GM18519 (cell line): ENCODE results near the gene POLE.

ENCODE experiments used
- ATAC-seq: cut with Tn5 transposase; IDR thresholded peaks from one replicate; pipeline ENCODE4 v1.9.1; 2021; ENCODE audit warnings: mild to moderate bottlenecking, moderate library complexity; ENCODE audit not compliant: unreplicated experiment, low FRiP score

The POLE gene

DNA sequence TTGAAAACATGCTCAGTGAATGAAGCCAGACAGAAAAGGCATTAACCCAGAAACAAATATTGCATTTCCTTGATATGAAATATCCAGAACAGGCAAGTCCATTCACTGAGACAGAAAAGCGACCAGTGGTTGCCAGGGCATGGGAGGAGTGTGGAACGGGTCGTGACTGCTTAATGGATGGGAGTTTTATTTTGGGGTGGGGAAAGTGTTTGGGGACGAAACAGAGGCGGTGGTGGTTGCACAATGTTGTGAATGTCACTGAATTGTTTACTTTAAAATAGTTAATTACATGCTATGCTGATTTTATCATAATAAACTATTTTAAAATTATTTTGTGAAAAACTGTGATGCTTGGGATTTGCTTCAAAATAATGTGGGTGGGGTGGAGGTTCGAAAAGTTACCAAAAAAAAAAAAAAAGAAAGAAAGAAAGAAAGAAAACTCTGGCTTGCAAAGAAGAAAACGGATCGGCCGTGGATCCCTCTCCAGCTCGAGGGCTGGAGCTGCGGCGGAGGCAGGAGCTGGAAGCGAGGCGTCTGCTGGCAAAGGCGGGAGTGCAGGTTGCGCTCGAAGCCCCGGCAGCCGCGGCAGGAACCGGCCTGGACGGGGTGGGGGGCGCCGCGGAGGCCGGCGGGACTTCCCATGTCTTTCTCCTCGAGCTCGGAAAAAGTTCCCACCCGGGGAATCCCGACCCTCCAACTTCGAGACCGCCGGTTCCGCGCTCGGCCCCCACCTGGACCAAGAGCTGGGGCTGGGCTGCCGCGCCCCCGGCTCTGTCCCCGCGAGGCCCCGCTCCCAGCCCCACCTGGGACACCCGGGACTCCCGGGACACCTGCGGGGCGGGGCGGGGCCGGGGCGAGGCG, 69.1 kb downstream of the POLE start:
- no peak for ATAC-seq

DNA sequence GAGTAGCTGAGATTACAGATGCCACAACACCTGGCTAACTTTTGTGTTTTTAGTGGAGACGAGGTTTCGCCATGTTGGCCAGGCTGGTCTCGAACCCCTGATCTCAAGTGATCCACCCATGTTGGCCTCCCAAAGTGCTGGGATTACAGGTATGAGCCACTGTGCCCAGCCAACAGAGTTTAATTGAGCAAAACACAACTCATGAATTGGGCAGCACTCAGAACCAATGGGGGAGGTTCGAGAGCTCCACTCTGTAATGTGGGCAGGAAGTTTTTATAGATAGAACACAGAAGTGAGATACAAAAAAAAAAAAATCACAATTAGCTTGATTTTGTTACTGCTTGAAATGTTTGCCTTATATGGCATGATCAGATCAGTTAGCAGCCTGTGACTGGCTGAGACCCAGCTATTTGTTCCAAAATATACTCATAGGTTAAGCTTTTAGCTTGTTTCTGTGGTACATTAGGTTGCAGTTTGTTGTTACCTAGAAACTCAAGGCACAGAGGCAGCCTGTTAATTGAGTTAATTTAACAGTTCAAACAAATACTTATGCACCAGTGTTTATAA, 69.9 kb downstream of the POLE start:
- no peak for ATAC-seq

DNA sequence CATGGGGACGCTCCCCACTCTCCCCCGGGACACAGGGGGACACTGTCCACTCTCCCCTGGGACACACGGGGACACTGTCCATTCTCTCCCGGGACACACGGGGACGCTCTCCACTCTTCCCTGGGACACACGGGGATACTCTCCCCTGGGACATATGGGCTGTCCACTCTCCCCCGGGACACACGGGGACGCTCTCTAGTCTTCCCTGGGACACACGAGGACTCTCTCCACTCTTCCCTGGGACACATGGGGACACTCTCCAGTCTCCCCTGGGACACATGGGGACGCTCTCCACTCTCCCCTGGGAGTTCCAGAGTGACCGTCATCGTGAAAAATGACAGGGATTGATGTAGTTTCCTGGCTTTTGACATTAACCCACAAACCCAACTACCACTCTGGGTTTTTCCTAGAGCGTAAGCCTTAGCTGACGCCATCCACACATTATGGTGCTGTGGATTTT, 71.5 kb downstream of the POLE start:
- ATAC-seq, result no peak

DNA sequence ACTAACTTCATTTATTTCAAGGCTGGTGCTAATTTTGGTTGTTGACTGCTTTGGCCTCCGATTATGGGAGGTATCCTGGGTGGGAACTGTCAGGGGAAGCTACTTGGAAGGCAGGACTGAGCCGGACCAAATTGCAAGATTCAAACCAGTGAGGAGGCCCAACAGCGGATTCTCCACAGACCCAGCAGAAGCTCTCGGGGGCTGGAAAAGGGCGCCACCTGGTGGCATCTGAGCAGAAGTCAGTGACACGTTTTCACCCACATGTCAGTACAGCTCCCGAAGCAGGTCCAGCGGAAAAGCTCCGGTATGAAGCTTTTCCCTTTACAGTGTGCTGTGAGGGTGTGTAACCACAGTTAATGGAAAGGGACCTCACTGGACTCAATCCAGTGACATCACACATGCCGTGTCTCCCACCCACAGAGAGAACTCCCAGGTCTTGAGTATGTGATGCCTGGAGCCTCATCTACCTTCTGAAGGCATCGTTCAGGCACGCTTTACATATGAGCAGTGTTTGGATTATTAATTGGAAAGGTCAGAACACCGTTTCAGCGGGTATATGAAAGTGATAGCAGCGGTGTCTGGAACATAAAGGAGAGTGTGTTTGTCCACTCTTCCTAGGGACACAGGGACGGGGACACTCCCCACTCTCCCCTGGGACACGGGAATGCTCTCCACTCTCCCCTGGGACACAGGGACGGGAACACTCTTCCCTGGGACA, 72.1 kb downstream of the POLE start:
- ATAC-seq, result no peak

DNA sequence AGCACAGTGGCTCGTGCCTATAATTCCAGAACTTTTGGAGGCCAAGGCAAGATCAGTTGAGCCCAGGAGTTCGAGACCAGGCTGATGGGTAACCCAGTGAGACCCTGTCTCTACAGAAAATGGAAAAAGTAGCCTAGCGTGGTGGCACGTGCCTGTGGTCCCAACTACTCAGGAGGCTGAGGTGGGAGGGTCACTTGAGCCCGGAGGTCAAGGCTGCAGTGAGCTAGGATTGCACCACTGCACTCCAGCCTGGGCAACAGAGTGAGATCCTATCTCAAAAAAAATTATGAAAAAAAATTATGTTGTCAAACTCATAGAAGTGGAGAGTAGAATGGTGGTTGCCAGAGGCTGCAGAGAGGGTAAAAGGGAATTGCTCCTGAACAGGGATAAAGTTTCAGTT, 73.1 kb downstream of the POLE start:
- no peak for ATAC-seq

DNA sequence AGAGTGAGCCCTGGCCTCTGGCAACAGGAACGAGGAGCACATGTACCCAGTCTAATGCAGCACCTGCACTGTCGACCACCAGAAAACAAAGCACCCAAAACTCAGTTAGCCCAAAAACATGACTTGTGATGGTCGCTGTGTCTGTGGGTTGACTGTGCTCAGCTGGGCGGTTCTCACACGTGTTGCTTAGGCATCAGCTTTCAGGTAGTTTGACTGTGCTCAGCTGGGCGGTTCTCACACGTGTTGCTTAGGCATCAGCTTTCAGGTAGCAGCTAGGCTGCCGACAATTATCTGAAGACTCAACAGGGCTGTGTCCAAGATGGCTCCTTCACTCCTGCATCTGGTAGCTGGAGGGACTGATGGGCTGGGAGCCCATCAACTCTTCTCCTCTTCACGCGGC, 75.5 kb downstream of the POLE start:
- no peak for ATAC-seq

DNA sequence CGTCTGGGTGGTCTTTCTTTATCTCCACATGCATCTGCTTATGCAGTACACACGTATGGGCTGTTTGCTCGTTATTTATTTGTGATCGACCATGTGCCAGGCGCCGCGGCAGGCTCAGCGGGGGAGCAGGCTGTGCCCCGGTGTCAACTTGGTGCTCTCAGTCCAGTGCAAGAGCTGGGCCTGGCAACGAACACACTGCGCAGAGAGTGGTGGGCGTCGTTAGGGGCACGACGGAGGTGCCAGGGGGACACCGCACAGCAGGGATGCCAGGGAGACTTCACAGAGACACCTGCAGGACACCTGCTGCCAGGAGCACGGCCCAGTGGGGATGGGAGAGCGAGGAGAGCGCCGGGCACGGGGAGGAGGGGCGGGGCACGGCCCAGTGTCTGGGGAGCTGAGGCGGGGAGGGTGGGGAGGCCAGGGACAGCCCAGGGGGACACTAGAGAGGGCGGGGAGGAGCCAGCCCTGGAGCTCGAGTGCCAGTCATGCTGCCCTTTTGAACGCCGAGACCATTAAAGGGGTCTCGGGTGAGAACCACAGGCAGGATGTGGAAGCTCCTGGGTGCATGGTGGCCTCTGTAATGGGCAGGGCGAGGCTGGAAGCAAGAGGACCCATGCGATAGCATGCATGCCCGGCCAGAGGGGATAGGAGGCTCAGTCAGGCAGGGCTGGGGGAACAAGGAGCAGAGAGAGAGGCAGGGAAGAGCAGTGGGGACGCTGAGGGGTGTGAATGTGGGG, 76.1 kb downstream of the POLE start:
- ATAC-seq, result no peak

DNA sequence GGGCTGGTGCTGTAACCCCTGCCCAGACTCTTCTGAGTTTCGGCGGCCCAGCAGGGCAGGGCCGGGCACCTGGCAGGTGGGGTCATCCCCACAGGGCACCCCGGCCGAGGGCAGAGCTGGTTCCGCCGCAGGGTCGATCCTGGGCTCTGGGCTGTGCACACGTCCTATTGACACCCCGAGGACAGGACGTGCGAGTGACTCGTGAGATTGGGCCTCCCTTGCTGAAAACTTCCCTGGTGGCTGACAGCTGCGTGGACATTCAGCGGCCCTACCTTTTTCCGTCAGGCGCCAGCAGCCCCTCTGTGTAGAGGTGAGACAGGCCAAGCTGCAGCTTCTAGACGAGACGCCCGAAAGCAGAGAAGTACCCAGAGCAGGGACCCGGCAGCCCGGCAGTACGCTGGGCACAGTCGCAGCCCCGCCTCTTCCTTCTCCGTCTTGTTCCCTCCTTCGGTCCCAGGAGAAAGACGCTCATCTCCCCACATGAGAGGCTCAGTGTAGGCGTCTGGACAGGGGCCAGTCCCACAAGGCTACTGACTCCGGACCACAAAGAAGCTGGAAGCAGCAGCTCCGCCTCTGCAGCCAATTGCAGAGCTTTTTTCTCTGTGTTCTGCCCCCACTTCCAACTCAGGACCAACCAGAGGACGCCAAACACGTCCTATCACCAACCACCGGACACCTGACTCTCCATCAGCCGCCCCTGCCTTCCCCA, 76.9 kb downstream of the POLE start, which contains the start of gene LRCOL1:
Gene LRCOL1, minus strand, starts transcription at position 532 of the 709 bp plus-strand sequence. CDS start 4,331 bp downstream, outside the sequence.
- ATAC-seq, result no peak

DNA sequence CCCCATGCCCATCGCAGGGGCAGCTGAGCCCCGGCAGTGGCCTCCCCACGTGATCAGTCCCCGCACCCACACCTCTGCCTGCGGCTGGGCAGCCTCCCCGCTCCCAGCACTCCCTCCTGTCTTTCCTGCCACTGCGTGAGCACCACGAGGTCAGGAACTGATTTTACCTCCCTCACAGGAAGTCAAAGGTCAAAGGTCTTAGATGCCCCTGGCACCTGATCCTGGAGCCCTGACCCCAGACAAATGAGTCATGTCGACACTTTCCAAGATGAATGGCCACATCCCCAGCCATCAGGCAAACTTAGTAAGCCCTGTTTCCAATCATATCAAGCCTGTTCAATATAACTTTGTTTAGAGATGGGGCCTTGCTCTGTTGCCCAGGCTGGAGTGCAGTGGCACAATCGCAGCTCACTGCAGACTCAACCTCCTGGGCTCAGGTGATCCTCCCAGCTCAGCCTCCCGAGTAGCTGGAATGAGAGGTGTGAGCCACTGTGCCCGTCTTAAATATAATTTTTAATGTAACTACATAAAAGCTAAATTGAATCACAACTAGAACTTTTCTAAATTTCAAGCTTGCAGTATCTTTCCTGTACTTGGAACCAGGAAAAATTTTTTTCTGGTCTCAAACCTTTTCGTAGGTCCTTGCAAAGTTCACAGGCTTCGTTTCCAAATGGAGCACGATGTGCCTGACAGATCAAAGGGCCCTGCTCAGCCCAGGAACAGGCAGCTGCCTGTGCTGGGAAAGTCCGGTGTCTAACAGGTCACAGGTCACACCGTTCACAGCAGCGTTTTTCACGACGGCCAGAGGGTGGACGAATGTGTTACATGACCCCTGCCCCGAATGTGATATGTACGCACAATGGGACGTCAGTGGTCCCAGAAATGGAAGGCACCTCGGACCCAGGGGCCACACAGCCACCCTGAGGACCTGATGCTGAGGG, 78.6 kb downstream of the POLE start:
- no peak for ATAC-seq

DNA sequence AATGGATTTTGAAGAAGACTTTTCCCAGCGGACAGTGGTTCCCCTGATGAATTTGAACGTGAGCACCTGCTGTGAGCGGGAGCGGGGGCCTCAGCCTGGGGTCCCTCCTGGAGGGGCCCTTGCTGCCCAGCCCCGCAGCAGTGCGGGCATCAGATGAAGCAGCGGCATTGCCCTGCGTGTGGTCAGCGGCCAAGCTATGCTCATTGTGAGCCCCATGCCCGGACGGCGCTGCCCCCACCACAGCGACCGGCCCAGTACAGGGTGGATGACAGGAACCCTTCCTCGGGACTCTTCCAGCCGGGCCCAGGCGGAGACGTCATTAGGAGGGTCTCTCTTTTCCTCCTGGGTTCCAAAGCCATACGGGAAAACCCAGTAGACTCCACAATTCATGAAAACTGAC, 80.2 kb downstream of the POLE start:
- ATAC-seq, result no peak

DNA sequence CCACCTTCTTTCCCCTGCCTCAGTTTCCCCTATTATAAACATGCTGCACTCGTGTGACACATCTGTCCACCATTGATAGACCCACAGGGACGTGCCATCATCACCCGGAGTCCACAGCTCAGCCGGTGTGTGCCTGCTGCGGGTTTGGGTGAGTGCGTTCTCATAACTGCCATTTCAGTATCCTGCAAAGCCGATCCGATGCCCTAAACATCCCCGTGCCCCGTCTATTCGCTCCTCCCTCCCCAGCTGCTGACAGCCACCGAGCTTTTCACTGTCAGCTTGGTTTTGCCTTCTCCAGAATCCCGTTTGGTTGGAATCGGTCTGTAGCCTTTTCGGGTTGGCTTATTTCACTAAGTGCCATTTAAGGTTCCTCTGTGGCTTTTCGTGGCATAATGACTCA, 80.7 kb downstream of the POLE start:
- no peak for ATAC-seq

DNA sequence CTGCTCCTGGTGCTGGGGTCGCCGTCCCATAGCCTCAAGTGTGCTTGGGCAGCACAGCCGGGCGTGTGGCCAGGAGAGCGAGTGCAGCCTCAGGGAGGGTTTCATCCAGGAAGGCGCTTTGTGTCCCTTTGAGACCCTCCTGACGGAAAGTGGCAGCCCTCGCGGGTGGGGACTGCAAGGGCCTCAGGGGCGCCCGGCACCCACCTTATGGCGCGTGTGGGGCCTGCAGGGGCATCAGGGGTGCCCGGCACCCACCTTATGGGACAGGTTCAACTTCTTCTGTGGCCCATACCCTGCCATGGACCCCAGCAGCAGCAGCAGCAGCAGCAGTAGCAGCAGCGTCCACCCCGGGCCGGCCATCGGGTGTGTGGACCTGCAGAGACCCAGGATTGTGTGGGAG, 81.2 kb downstream of the POLE start:
- no peak for ATAC-seq

DNA sequence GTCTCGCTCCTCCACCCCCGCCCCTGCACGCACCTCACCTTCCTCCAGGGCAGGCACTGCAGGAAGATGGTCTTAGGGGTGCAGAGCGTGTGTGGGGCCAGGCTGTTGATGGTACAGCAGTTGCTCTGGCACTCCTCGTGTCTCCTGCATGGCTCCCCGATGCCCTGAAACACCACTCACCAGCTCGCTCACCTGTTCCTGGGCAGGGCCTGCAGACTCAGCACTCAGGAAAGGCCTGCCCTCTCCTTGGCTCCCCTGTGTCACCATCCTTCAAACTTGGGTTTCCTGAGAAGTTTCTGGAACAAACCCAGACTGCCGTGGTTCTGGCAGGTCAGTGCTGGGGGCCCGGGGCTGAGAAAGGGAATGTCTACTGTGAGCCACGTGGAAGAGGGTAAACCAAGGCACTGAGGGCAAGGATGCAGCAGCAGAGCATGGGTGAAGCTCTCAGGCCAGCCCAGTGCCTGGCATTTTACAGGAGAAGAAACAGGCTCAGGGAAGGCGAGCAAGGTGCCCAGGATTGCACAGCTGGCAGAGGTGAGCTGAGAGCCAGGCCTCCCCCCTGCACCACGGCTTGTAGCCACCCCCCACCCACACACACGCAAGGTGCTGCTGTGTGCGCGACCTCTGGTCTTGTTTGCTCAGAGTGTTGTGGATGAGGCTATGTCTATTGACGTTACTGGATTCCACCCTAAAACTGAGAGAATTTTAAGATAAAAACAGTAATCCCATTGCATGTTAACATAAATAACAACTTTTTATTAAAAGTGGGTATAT, 82.3 kb downstream of the POLE start:
- no peak for ATAC-seq

DNA sequence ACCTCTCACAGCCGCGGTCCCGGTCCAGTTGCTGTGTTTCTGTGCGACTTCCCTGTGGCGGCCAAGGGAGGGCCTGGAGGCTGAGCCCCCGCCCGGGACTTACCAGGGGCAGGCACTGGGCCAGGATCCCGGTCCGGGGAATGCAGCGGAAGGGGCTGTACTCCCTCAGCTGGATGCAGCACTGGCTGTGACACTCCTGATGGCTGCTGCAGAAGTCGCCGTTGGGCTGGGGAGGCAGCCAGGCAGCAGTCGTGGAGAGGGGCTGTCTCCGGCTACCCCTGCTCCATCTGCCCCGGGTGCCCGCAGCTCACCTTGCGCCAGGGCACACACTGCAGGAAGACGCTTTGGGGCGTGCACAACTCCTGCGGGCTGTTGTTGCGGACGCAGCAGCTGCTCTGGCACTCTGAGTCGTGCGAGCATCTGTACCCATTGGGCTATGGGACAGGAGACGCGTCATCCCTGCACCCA, 83.0 kb downstream of the POLE start:
- no peak for ATAC-seq

DNA sequence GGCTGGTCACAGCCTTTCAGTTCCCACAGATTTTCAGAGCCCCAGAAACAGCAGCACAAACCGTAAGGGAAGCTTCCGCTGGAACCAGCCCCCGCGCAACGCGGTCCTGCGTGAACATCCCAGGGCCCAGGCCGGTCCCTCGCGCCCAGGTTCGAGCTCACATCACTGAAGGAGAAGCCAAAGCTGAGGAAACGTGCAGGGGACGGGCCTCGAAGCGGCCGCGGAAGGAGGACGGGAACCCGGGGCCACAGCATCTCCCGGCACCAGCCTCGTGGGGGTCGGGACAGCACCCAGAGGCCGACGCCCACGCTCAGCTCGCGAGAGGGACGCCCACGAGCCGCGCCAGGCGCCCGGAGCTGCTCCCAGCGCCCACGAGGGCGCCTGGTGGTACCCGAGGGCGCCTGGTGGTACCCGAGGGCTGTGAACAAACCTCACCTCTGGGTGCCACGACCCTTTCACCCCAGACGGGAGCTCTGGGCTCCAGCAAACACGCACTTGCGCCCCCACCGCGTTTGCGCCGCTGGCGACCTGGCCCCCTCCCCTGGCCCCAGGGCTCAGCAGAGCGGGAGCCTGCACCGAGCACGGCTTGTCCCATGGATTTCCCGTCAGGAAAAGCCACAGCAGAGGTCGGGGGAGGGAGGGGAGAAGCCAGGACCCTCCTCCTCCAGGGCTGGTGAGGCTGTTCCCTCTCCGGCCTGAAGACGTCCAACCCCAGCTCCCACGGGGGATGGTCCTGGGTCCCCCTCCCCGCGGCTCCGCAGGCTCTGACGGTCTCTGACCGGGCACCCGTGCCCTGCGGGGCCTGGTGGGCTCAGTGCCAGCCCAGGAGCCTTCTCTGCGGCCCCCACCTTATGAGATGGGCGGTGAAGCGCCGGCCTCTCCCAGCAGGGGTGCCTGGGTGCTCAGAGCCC, 83.6 kb downstream of the POLE start:
- ATAC-seq, result no peak

DNA sequence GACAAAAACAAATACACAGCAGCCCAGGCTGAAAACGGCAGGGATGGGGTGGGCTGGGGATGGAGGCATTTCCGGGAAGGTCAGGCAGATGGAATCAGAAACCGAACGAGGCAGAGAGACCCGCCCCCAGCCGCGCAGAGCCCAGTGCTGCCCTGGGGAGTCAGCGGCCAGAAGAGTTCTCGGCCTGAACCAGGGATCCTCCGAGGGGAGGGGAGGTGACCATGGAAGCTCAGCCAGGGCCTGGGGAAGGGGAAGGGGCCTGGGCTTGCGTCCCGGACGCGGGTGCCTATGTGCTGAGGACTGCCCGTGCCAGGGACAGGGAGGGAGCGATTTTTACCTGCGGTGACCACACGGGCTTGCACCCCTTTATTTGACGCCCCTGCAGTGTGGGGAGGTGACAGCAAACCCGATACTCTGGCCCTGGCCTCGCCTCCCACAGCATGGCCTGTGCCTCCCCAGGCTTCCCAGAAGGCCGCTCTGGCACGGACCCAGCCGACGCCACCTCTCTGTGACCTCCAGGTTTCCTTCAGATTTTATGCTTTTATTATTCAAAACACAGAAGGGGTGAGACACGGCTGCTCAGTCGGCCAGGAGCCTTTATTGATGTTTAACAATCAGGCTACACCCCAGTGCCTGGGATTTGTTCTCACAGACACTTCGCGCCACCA, 84.4 kb downstream of the POLE start:
- no peak for ATAC-seq
